GM23338 (cell line): ENCODE measurements around the gene ATP13A4.

Source experiments
- CTCF ChIP-seq, 2 experiments: fragments of 200-600 bp in 1 of 2; sonication (generic) in 1 of 2; conservative IDR thresholded peaks; 2 replicates each; pipeline versions ENCODE4 v1.5.1 to v1.6.1; 2016 to 2017; ENCODE audit warnings: antibody characterized with exemption in 2 of 2, low read depth in 2 of 2, mild to moderate bottlenecking in 2 of 2, moderate library complexity in 1 of 2
- EZH2 ChIP-seq: fragments of 200-600 bp; sonication (generic); IDR thresholded peaks from one replicate; pipeline ENCODE4 v1.8.0; 2017; ENCODE audit warnings: antibody characterized with exemption, mild to moderate bottlenecking, low read depth; ENCODE audit not compliant: unreplicated experiment
- EZH2phosphoT487 ChIP-seq: fragments of 200-600 bp; sonication (generic); IDR thresholded peaks from one replicate; pipeline ENCODE4 v1.8.1; 2018; ENCODE audit warnings: antibody characterized with exemption; ENCODE audit not compliant: unreplicated experiment
- JUNB ChIP-seq: IDR thresholded peaks from one replicate; pipeline ENCODE4 v1.6.1; 2016; ENCODE audit warnings: antibody characterized with exemption; ENCODE audit not compliant: unreplicated experiment
- POLR2AphosphoS5 ChIP-seq: IDR thresholded peaks from 2 replicates; pipeline ENCODE4 v1.6.1; 2016; ENCODE audit warnings: antibody characterized with exemption, low read depth
- REST ChIP-seq: IDR thresholded peaks from one replicate; pipeline ENCODE4 v1.6.1; 2018; ENCODE audit warnings: antibody characterized with exemption; ENCODE audit not compliant: unreplicated experiment
- STAT1 ChIP-seq: IDR thresholded peaks from one replicate; pipeline ENCODE4 v1.6.1; 2016; ENCODE audit warnings: antibody characterized with exemption; ENCODE audit not compliant: unreplicated experiment
- ZNF114 ChIP-seq: fragments of 250-450 bp; sonication (Bioruptor Pico); IDR thresholded peaks from 2 replicates; pipeline ENCODE4 v1.5.0; 2020; ENCODE audit warnings: mild to moderate bottlenecking, moderate library complexity

GRCh38 chr3:193507566-193507965 is 47.1 kb downstream of the ATP13A4 start:
- TF ChIP-seq CTCF (conservative IDR thresholded peaks at IDR 0.05; ENCODE audit: low read depth in 2 of 2), result no peak
- no peak for TF ChIP-seq REST
- no peak for TF ChIP-seq EZH2
- no peak for TF ChIP-seq EZH2phosphoT487
- TF ChIP-seq ZNF114 (CRISPR knock-in tag), result no peak
- no peak for TF ChIP-seq POLR2AphosphoS5
- TF ChIP-seq STAT1, result no peak
- no peak for TF ChIP-seq JUNB
